22Rv1 (cell line): ENCODE results near the gene TAGAP.

Experiments used
- CTCF ChIP-seq: fragments of 450-650 bp; IDR thresholded peaks from 2 replicates; pipeline ENCODE4 v1.5.1; 2017; ENCODE audit warnings: mild to moderate bottlenecking
- ZFX ChIP-seq: fragments of 450-650 bp; IDR thresholded peaks from 2 replicates; pipeline ENCODE4 v1.6.1; 2017; ENCODE audit warnings: antibody characterized with exemption, borderline replicate concordance

- TF ChIP-seq CTCF (no peak), ZFX (no peak)
Measured at GRCh38 chr6:158996856-158997255, 47.9 kb downstream of the TAGAP start.
